Upper lobe of left lung (tissue), 6 donors: ENCODE data around the gene VEGFB. TPM values are rescaled to one million over a fixed set of nuclear protein-coding genes. Genes with fewer than 3 reads are reported as not detected.

Experiments
- ATAC-seq, 2 donors: fragments of 200-7000 bp; cut with Tn5 transposase; one replicate each; pipeline ENCODE4 v1.9.1; 2022; ENCODE audit warnings: mild to moderate bottlenecking in 2 of 2, moderate library complexity in 2 of 2; ENCODE audit not compliant: low FRiP score in 2 of 2
- DNase-seq, 2 donors: peaks; one replicate each; pipeline ENCODE4 v3.0.0-alpha.2; 2019 to 2020
- H3K27ac ChIP-seq, 4 donors: fragments of 200-600 bp; sonication (generic); one replicate each; pipeline ENCODE4 v1.5.1; 2016 to 2019
- H3K27me3 ChIP-seq, 4 donors: fragments of 200-600 bp; sonication (generic); one replicate each; pipeline ENCODE4 v1.5.1; 2017 to 2019
- H3K36me3 ChIP-seq, 4 donors: fragments of 200-600 bp; sonication (generic); one replicate each; pipeline ENCODE4 v1.5.1; 2016 to 2019
- H3K4me1 ChIP-seq, 4 donors: fragments of 200-600 bp; sonication (generic); one replicate each; pipeline ENCODE4 v1.5.1; 2018 to 2019
- H3K4me3 ChIP-seq, 4 donors: fragments of 200-600 bp; sonication (generic); one replicate each; pipeline ENCODE4 v1.5.1; 2017 to 2019; ENCODE audit warnings: mild to moderate bottlenecking in 2 of 4, moderate library complexity in 1 of 4
- H3K9me3 ChIP-seq, 4 donors: fragments of 200-600 bp; sonication (generic); one replicate each; pipeline ENCODE4 v1.5.1; 2018 to 2019
- EP300 ChIP-seq, 4 donors: sonication (generic); formaldehyde crosslinking; IDR thresholded peaks; one replicate each; pipeline ENCODE4 v1.5.1; 2017; ENCODE audit warnings: antibody characterized with exemption in 4 of 4, control low read depth in 2 of 4
- POLR2A ChIP-seq, 4 donors: fragments of 450-650 bp; IDR thresholded peaks; one replicate each; pipeline ENCODE4 v1.5.1; 2016 to 2017; ENCODE audit warnings: antibody characterized with exemption in 4 of 4, mild to moderate bottlenecking in 2 of 4
- POLR2AphosphoS5 ChIP-seq, 2 donors: sonication (generic); formaldehyde crosslinking; IDR thresholded peaks; one replicate each; pipeline ENCODE4 v1.5.1; 2017; ENCODE audit warnings: antibody characterized with exemption in 2 of 2
- WGBS, 2 donors: methylation state at CpG; one replicate each; pipeline ENCODE4 v1.1.5; 2017 to 2018; 5-methylcytosine and 5-hydroxymethylcytosine counted together
- total RNA-seq, 6 donors: library from RNA; depleted of rRNA in 4 of 6; stranded (reverse); fragments of >200 nt in 4 of 6; gene quantifications; one replicate each; pipeline versions ENCODE4 v1.1.0 to v1.2.1, GENCODE V29; 2016 to 2021
- TF ChIP-seq, protein P1 (sequence below), 6 experiments: fragments of 450-650 bp in 4 of 6; fragments of 200-600 bp in 2 of 6; sonication (generic) in 2 of 6; IDR thresholded peaks; one replicate each; pipeline ENCODE4 v1.5.1; 2016 to 2019; ENCODE audit warnings: antibody characterized with exemption in 6 of 6
- donor health status: DM: no; HTN: no; CAD: no; lungs with moderate emphysema.
- donor health status: DM: no; HTN: yes; CAD: no; lungs with severe emphysema.

The VEGFB gene
- total RNA-seq, 6 donors from 2014 or later: 25.1 to 171 (median 124) TPM

DNA sequence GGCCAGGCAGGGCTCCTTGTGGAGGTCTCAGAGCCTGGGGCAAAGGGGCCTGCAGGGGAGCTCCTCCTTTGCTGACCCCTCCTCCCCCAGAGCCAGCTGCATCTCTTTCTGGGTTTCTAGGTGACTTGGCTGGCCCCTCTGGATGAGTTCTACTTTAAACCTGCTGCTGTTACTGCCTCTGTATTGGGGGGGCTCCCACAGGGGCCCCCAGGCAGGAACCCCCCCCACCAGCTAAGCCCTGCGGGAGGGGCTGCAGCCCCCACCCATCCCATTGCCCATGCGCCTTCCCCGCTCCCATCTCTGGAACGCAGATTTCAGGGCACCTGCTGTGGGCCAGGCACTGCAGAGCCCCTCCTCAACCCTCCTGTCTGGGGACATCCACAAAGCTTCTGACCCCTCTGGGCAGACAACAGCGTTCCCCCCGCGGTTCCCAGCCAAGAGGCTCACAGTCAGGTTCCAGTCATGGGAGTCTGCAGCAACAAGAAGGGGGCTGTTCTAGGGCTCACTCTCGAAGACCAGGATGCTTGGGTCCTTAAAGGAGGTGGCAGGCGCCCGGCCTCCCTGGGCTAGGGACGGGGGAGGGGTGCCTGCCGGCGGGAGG, 16.1 kb downstream of the VEGFB start:
- Histone ChIP-seq H3K9me3 (no peaks in the 10 kb centered on the region), H3K27ac (peak overlapping the region in 1 of 4 donors; percentile 81), H3K4me1 (peaks cover 32 to 55% (median 42%) of the 10 kb centered on the region in 4 donors), H3K36me3 (peaks cover 0 to 15% (median 14%) of the 10 kb centered on the region in 4 donors), H3K4me3 (peak overlapping the region in 3 of 4 donors; percentile 56 to 96 (median 90)), H3K27me3 (no peaks in the 10 kb centered on the region)
- 0 to 26% methylated on average over 1 to 13 of the region's 13 CpGs for WGBS, 2 donors
- TF ChIP-seq POLR2AphosphoS5 (IDR thresholded peaks at IDR 0.05) (no peak), POLR2A (IDR thresholded peaks at IDR 0.05) (no peak), EP300 (IDR thresholded peaks at IDR 0.05) (no peak)
- ATAC-seq (no peak), DNase-seq (peak in 1 of 2 donors; percentile 46)

DNA sequence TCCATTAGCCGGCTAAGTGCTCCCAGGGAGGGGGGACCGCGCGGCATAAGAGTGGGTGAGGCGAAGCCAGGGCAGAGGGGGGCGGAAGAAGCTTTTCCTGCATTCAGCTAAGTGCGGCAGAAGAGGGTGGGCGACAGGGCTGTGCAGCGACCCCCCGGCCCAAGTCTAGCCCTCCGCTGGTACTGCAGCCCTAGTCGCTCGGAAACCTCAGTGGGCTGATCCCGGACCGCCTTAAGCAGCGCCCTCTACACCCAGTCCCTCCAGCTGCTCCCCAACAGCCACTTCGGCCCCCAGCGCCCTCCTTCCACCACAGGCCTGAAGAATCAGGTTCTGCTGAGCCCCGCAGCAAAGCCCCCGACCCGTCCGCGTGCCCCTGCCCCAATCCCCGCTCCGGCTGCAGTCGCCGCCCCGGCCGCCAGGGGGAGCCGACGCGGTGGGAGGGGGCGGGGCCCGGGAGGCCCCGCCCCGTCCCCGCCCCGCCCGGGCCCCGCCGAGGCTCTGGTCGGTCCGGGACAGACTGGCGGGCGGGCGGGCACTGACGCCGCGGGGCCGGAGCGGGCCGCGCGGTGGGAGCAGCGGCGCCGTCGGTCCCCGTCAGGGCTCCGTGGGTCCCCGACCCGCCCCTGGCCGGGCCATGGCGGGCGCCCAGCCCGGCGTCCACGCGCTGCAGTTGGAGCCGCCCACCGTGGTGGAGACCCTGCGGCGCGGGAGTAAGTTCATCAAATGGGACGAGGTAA, 16.8 kb downstream of the VEGFB start, which contains the start of gene PLCB3:
Gene PLCB3, plus strand, starts transcription at position 515 of the 737 bp plus-strand sequence. Its CDS starts 120 bp downstream, at position 635.
- DNase-seq (peak; percentile 67 to 95), ATAC-seq (peak; percentile 71 to 82)
- Histone ChIP-seq H3K4me1 (peaks cover 26 to 49% (median 35%) of the 10 kb centered on the region in 4 donors), H3K4me3 (peak within 1 kb of the TSS; percentile 56 to 96 (median 87)), H3K36me3 (peaks cover under 1 to 21% (median 20%) of the 10 kb centered on the region in 4 donors), H3K9me3 (no peaks in the 10 kb centered on the region), H3K27ac (peak within 1 kb of the TSS; percentile 59 to 82 (median 80)), H3K27me3 (no peaks in the 10 kb centered on the region)
- WGBS, 2 donors: 1% methylated on average over 47 of the region's 75 CpGs; no CpG with 5 or more reads in 1 of the 2 donors
- TF ChIP-seq POLR2AphosphoS5 (IDR thresholded peaks at IDR 0.05): peak in 1 of 2 donors; percentile 53
- TF ChIP-seq, protein P1, sequence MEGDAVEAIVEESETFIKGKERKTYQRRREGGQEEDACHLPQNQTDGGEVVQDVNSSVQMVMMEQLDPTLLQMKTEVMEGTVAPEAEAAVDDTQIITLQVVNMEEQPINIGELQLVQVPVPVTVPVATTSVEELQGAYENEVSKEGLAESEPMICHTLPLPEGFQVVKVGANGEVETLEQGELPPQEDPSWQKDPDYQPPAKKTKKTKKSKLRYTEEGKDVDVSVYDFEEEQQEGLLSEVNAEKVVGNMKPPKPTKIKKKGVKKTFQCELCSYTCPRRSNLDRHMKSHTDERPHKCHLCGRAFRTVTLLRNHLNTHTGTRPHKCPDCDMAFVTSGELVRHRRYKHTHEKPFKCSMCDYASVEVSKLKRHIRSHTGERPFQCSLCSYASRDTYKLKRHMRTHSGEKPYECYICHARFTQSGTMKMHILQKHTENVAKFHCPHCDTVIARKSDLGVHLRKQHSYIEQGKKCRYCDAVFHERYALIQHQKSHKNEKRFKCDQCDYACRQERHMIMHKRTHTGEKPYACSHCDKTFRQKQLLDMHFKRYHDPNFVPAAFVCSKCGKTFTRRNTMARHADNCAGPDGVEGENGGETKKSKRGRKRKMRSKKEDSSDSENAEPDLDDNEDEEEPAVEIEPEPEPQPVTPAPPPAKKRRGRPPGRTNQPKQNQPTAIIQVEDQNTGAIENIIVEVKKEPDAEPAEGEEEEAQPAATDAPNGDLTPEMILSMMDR (IDR thresholded peaks at IDR 0.05): peak; percentile 93 to 99 (median 94)
- TF ChIP-seq EP300 (IDR thresholded peaks at IDR 0.05): no peak
- peak in 2 of 4 donors; percentile 76 to 77 for TF ChIP-seq POLR2A (IDR thresholded peaks at IDR 0.05)

DNA sequence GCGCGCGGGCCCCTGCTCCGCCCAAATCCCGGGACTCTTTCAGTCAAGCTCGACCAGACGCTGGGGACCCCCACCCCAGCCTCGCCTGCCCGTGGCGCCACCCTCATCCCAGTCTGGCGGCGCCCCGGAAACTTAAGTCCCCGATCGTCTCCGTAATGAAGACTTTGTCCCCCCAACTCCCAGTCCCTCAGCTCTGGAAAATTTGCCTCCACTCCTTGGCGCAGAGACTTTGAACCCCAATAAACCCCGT, 17.3 kb downstream of the VEGFB start:
- peak overlapping the region; percentile 56 to 96 (median 87) for H3K4me3 ChIP-seq
- no peak for TF ChIP-seq POLR2AphosphoS5 (IDR thresholded peaks at IDR 0.05)
- TF ChIP-seq EP300 (IDR thresholded peaks at IDR 0.05): no peak
- TF ChIP-seq POLR2A (IDR thresholded peaks at IDR 0.05): no peak
- TF ChIP-seq, protein P1 (IDR thresholded peaks at IDR 0.05): no peak
- ATAC-seq: no peak

DNA sequence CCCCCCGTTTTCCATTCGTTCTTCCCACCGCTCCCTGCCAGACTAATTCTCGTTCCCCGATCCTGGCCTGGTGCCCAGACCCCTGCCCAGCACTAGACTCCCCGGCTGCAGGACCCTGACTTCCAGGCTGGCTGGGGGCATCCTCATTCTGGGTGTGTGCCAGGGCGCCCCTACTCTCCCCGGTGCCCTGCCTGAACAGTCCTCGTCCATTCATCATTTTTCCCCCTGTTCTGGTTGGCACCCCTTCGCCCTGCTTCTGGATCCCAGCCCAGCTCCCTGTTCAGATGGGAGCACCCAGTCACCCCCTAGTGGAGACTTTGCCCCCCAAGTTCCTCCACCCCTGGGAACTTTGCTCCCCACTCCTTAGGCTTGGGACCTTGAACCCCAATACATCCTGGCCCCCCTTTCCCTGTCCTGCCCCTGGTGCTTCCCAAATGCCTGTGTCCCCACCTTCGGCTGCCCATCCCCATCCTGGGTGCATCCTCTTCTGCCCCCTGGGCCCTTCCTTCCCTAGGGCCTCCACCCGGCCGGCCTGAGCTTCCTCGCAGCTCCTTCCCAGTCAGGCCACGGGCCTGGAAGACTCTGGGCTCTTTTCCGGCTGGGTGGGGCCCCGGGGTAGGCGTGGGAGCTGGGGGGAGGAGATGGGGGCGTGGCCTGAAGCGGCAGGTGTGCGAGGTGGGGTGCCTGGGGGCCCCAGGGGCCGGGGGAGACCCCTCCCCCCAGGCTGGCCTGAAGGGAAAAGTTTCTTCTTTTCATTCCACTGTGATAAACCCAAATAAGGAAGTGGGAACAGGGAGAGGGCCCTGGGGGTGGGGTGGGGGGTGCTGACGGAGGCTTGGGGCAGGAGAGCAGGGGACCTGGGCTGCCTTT, 17.9 kb downstream of the VEGFB start:
- Histone ChIP-seq H3K4me1 (peaks cover 26 to 44% (median 35%) of the 10 kb centered on the region in 4 donors), H3K27me3 (no peaks in the 10 kb centered on the region), H3K36me3 (peaks cover 5 to 30% (median 29%) of the 10 kb centered on the region in 4 donors), H3K9me3 (no peaks in the 10 kb centered on the region), H3K27ac (peak overlapping the region; percentile 59 to 82 (median 80)), H3K4me3 (peak overlapping the region; percentile 56 to 96 (median 87))
- ATAC-seq (peak; percentile 9 to 49), DNase-seq (peak; percentile 70 to 87)
- TF ChIP-seq EP300 (IDR thresholded peaks at IDR 0.05): no peak
- TF ChIP-seq POLR2A (IDR thresholded peaks at IDR 0.05): peak in 1 of 4 donors; percentile 28
- TF ChIP-seq POLR2AphosphoS5 (IDR thresholded peaks at IDR 0.05): peak in 1 of 2 donors; percentile 23
- TF ChIP-seq, protein P1 (IDR thresholded peaks at IDR 0.05): peak in 5 of 6 experiments; percentile 23 to 47 (median 34)
- WGBS, 2 donors: 2 to 4% methylated on average over 21 to 23 of the region's 23 CpGs

More for the DNA sequence above, 17.3 kb downstream of the VEGFB start:
- Histone ChIP-seq H3K4me1 (peaks cover 26 to 48% (median 35%) of the 10 kb centered on the region in 4 donors), H3K36me3 (peaks cover 5 to 26% (median 25%) of the 10 kb centered on the region in 4 donors), H3K27ac (peak overlapping the region; percentile 59 to 82 (median 80)), H3K9me3 (no peaks in the 10 kb centered on the region), H3K27me3 (no peaks in the 10 kb centered on the region)
- WGBS, 2 donors: 1 to 3% methylated on average over 13 to 15 of the region's 18 CpGs
- DNase-seq: no peak
